HTR-8/SVneo (cell line): ENCODE measurements around the gene MPC1.

Experiments
- DNase-seq: peaks from one replicate; pipeline ENCODE4 v3.0.0; 2011; ENCODE audit warnings: low spot score, mixed read lengths; ENCODE audit not compliant: insufficient read length
- FAIRE-seq: peaks from 2 replicates; lab custom pipeline; 2011; peaks lifted over from hg19 to GRCh38; lab: Jason Lieb, UNC

Gene MPC1

DNA sequence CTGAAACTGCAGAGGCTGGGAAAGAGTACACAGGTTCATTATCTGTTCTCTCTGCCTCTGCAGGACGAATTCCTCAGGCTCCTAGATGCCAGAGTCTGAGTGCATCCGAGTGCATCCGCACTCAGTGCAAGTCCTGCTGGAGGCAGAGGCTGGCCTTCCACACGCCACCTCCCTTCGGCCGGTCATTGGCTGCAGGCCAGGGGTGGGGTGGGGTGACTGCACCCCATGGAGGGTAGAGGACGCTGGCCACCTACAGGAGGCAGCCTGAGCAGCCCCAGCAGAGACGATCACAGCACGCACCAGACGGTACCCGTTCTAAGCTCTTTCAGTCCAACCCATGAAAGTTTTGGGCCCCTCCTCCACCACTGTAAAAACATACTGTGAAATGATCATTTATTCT lies 52.1 kb downstream of the MPC1 start:
- DNase-seq = no peak
- no peak for FAIRE-seq

DNA sequence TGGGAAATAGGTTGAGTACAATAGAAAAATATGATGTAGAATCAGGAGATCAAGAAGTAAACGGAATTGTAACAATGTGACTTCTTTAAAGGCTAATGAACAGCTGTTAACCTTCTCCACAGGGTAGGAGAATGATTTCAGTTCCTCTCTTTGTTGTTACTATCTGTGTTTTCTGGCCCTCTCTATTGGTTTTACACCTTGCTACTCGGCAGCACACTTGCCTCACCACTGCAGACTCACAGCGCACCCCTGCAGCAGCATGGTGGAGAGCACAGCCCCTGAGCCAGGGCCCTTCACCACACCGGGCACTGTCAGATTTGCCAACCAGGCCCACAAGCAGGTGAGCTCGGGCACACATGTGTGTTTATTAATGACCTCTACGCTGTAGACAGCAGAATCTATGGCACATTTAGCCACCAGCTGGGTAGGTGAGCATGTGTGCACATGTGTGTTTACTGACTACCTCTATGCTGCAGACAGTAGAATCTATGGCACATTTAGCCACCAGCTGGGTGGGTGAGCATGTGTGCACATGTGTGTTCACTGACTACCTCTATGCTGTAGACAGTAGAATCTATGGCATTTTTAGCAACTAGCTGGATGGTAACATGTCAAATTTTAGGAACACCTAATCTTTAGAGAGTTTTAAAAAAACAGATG lies 57.2 kb downstream of the MPC1 start:
- no peak for FAIRE-seq

DNA sequence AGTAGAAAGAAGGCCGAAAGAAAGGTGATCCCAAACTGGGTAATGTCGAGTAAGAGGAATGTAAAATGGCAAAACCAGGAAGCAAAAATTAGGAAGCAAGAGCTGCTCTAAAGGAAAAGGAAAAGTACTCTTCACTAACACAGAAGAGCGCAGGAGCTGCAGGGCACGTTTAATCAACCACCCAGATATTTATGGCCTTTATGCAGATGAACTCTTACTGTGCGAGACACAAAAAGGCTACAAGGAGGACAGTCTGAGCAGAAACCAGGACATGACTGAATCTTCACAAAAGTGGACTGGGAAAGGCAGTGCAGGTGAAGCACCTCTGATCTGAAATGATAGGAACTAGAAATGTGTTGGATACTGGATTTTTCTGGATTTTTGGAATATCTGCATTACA lies 59.3 kb downstream of the MPC1 start:
- FAIRE-seq (no peak), DNase-seq (no peak)

More for the DNA sequence above, 57.2 kb downstream of the MPC1 start:
- no peak for DNase-seq

DNA sequence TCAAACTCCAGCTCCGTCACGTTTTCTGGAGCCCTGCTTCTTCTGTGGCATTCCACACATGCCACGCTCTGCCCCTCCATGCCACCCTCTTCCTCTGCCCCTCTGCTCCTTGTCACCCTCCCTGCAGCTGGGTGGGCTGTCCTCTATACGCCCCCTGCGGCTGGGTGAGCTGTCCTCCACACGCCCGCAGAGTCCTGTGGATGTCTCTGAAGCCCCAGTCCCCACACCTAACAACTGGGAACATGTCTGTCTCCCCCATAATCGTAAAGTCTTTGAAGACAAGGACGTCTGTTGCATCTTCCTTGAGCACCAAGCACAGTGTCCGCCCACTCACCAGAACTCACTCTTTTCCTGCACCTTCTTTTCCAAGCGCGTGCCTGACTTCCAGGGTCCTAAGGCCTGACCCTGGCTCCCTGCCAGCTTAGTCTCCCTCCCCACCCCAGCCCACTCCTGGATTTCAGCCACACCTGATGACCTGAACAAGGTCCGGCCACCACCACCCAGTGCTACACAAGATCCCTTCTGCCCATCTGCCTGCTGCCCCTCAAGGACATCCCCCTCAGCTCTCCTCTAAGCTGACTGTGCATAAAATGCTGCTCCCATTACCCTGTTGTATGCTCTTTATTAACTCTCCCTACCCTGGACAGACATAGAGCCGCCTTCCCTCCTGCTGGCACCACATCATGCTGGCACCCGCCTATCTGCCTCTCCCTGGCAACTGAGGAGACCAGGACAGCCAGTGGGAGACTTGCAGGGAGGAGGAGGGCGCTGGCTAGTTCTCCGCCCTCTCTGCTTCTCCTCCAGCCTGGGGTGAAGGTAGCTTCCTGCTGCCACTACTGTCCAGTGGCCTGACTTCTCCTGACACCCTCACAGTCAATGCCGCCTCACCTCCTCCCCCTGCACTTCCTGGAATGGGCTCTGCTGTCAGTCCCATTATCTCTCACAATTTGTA lies 63.8 kb downstream of the MPC1 start:
- FAIRE-seq (no peak), DNase-seq (no peak)

DNA sequence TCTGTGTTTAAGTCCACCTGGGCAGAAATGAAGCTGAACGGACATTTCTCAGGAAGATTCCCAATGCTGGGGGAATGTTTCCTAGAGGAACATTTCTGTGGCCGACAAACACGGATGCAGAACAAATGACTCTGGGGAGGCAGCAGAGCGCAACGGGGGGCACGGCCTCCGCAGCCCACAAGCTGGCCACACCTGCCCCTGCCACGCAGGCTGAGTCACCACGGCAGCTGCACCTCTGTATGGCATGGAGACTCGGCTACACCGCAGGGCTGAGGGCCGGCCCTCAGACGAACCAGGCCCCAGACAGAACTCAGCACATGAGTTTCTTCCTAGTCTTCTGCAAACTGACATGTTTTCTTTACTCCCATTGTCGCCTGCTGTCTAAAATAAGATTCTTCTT lies 64.5 kb downstream of the MPC1 start:
- DNase-seq (no peak), FAIRE-seq (no peak)

DNA sequence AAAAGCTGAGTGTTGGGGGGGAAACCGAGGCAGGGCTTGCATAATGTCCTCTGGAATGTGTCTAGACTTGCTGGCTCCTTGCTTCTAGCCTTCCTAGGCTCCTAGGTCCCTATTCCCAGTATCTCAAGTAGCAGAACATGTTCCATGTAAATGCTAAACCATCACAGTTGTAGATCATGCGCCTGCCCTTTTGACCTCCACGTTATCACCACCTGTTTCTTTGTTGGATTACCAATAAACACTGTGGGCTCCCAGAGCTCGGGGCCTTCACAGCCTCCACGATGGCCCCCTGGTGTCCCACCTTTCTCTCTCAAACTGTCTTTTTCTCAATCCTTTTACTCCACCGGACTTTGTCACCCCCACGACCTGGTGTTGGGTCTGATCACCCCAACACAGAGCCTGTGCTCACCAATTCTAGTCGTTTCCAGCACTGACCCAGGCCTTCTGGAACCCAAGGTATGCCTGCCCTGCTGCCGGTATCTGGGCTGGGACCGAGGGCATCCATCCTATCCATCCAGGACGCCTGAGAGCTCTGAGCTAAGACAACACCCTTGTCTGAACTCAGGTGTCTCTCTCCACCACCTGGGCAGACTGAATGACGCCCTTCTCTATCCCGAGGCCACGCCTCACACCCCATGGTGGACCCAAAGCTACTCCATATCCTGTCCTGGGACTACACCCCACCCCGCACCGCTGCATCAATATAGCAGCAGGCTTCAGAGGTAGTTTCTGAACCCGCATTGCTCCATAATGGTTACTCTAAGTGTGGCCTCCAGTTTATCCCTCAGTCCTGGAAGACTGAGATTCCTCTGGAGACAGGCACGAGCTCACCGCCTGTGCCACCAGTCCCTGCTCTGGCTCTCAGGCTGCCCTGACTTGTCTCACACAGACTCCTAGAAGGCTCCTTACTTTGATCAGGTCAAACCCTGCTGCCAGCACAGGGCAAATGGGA lies 65.2 kb downstream of the MPC1 start:
- no peak for FAIRE-seq
- no peak for DNase-seq

DNA sequence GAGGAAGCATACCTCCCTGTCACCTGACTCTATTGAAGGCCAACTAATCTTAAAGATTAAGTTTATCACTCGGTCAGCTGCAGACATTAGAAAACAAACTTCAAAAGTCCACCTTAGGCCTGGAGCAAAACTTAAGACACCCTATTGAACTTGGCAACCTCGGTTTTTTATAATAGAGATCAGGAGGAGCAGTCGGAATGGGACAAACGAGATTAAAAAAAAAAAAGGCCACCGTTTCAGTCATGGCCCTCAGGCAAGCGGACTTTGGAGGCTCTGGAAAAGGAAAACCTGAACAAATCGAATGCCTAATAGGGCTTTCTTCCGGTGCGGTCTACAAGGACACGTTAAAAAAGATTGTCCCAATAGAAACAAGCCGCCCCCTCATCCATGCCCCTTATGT lies 67.3 kb downstream of the MPC1 start:
- FAIRE-seq (no peak), DNase-seq (no peak)
